ENCODE data around the gene AKNAD1.

AKNAD1 gene

GRCh38 chr1:108831225-108831624 is 25.7 kb downstream of the AKNAD1 start:
- no peak for DNase-seq (ENCODE audit: low spot score)

- no peak for DNase-seq (ENCODE audit: low spot score)
Measured at GRCh38 chr1:108830119-108831008, 26.5 kb downstream of the AKNAD1 start.

- no peak for DNase-seq (ENCODE audit: low spot score)
Measured at GRCh38 chr1:108829498-108829916, 27.4 kb downstream of the AKNAD1 start.

- peak; percentile 80 for DNase-seq (ENCODE audit: low spot score)
Measured at GRCh38 chr1:108828074-108828961, 28.6 kb downstream of the AKNAD1 start.

- DNase-seq (ENCODE audit: low spot score) = no peak
Measured at GRCh38 chr1:108826081-108826635, 30.7 kb downstream of the AKNAD1 start.

GRCh38 chr1:108824051-108824450 is 32.8 kb downstream of the AKNAD1 start:
- no peak for DNase-seq (ENCODE audit: low spot score)

- no peak for DNase-seq (ENCODE audit: low spot score)
Measured at GRCh38 chr1:108823632-108824031, 33.3 kb downstream of the AKNAD1 start.

- no peak for DNase-seq (ENCODE audit: low spot score)
Measured at GRCh38 chr1:108819878-108820277, 37.0 kb downstream of the AKNAD1 start.

GRCh38 chr1:108817811-108818210 is 39.1 kb downstream of the AKNAD1 start:
- DNase-seq (ENCODE audit: low spot score) = no peak

GRCh38 chr1:108817016-108817415 is 39.9 kb downstream of the AKNAD1 start:
- no peak for DNase-seq (ENCODE audit: low spot score)

GRCh38 chr1:108816049-108816893 is 40.6 kb downstream of the AKNAD1 start:
- no peak for DNase-seq (ENCODE audit: low spot score)

GRCh38 chr1:108815566-108815965 is 41.3 kb downstream of the AKNAD1 start:
- no peak for DNase-seq (ENCODE audit: low spot score)

GRCh38 chr1:108814343-108815125 is 42.4 kb downstream of the AKNAD1 start:
- no peak for DNase-seq (ENCODE audit: low spot score)

- no peak for DNase-seq (ENCODE audit: low spot score)
Measured at GRCh38 chr1:108813326-108813725, 43.6 kb downstream of the AKNAD1 start.

- no peak for DNase-seq (ENCODE audit: low spot score)
Measured at GRCh38 chr1:108811611-108812010, 45.3 kb downstream of the AKNAD1 start.

GRCh38 chr1:108808438-108808837 is 48.5 kb downstream of the AKNAD1 start:
- no peak for DNase-seq (ENCODE audit: low spot score)

- DNase-seq (ENCODE audit: low spot score) = no peak
Measured at GRCh38 chr1:108803548-108803947, 53.3 kb downstream of the AKNAD1 start.

- no peak for DNase-seq (ENCODE audit: low spot score)
Measured at GRCh38 chr1:108801101-108801500, 55.8 kb downstream of the AKNAD1 start.

- DNase-seq (ENCODE audit: low spot score) = no peak
Measured at GRCh38 chr1:108799001-108799400, 57.9 kb downstream of the AKNAD1 start.

- DNase-seq (ENCODE audit: low spot score) = no peak
Measured at GRCh38 chr1:108792420-108792819, 64.5 kb downstream of the AKNAD1 start.

GRCh38 chr1:108791790-108792189 is 65.1 kb downstream of the AKNAD1 start:
- no peak for DNase-seq (ENCODE audit: low spot score)
